Sigmoid colon (tissue), 4 donors: ENCODE data around the gene OR1K1.
A peak's percentile ranks its signal among the peaks of the same experiment; 100 is the strongest.

Source experiments
- EP300 ChIP-seq, 4 donors: sonication (generic); formaldehyde crosslinking; IDR thresholded peaks; one replicate each; pipeline ENCODE4 v1.6.1; 2017; ENCODE audit warnings: antibody characterized with exemption in 4 of 4
- POLR2A ChIP-seq, 2 donors: fragments of 450-650 bp; IDR thresholded peaks; one replicate each; pipeline ENCODE4 v1.6.1; 2016; ENCODE audit warnings: antibody characterized with exemption in 2 of 2, mild to moderate bottlenecking in 2 of 2, moderate library complexity in 2 of 2
- POLR2AphosphoS5 ChIP-seq, 4 donors: sonication (generic); formaldehyde crosslinking; IDR thresholded peaks; one replicate each; pipeline ENCODE4 v1.6.1; 2017; ENCODE audit warnings: antibody characterized with exemption in 4 of 4
- TF ChIP-seq, protein P1 (sequence below), 4 experiments: fragments of 450-650 bp in 3 of 4; fragments of 200-600 bp in 1 of 4; IDR thresholded peaks; one replicate each; pipeline ENCODE4 v1.5.1; 2016 to 2019; ENCODE audit warnings: antibody characterized with exemption in 4 of 4, mild to moderate bottlenecking in 3 of 4, moderate library complexity in 2 of 4

DNA sequence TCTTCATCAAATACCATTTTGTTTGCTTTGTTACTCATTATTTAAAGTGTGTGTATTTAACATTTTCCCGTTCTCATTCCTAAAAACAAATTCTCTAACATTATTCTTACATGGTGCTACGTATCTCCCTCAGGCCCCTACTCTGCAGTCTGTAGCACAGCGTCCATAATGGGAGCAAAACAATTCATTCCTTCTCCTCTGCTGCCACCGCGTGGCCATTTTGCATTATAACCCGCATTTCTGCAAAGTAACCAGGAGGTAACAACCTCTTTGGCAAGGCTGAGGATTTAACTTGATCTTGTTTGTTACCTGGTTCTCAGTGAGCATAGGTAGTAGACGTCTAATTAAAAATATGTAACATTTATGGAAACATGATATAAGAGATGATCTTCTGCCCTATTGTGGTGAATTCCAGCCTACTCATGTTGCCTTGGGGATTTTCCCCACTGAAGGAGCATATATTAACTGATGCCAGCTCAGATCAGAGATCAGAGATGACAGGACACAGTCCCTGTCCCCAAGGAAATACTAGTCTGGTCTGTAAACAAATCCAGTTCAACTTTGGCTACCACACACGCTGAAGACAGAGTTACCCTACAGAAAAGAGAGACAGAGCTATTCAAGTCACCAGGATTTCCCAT is 10.5 kb downstream of the OR1K1 start:
- TF ChIP-seq, protein P1, sequence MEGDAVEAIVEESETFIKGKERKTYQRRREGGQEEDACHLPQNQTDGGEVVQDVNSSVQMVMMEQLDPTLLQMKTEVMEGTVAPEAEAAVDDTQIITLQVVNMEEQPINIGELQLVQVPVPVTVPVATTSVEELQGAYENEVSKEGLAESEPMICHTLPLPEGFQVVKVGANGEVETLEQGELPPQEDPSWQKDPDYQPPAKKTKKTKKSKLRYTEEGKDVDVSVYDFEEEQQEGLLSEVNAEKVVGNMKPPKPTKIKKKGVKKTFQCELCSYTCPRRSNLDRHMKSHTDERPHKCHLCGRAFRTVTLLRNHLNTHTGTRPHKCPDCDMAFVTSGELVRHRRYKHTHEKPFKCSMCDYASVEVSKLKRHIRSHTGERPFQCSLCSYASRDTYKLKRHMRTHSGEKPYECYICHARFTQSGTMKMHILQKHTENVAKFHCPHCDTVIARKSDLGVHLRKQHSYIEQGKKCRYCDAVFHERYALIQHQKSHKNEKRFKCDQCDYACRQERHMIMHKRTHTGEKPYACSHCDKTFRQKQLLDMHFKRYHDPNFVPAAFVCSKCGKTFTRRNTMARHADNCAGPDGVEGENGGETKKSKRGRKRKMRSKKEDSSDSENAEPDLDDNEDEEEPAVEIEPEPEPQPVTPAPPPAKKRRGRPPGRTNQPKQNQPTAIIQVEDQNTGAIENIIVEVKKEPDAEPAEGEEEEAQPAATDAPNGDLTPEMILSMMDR (IDR thresholded peaks at IDR 0.05) = peak; percentile 67 to 84 (median 71)
- TF ChIP-seq EP300 (IDR thresholded peaks at IDR 0.05) = no peak
- peak in 1 of 4 donors; percentile 20 for TF ChIP-seq POLR2AphosphoS5 (IDR thresholded peaks at IDR 0.05)
- TF ChIP-seq POLR2A (IDR thresholded peaks at IDR 0.05) = no peak
